Gastrocnemius medialis (tissue), 4 donors: Measurements from ENCODE around the gene TRAF5. TPM values are rescaled to one million over a fixed set of nuclear protein-coding genes. Genes with fewer than 3 reads are reported as not detected.
"Not testable (repeated sequence)": the region's sequence is repeated elsewhere in the genome, so short reads cannot be mapped to it uniquely, and the experiment has no call there.

Experiments
- ATAC-seq, 2 donors: fragments of 150-250 bp; one replicate each; pipeline ENCODE4 v1.9.1; 2016
- DNase-seq, 2 donors: peaks; one replicate each; pipeline ENCODE4 v3.0.0-alpha.2; 2019
- H3K27ac ChIP-seq, 4 donors: fragments of 200-600 bp; sonication (generic); 1 replicate in 1 of 4; 2 replicates in 3 of 4; pipeline ENCODE4 v1.5.1; 2016 to 2018; ENCODE audit warnings: mild to moderate bottlenecking in 2 of 4, moderate library complexity in 1 of 4
- H3K27me3 ChIP-seq, 3 donors: fragments of 200-600 bp; sonication (generic) in 2 of 3; 1 replicate in 1 of 3; 2 replicates in 2 of 3; pipeline versions ENCODE4 v1.5.1 to v1.6.0; 2016 to 2019; ENCODE audit warnings: mild to moderate bottlenecking in 1 of 3, moderate library complexity in 1 of 3
- H3K36me3 ChIP-seq, 2 donors: fragments of 200-600 bp; sonication (generic) in 1 of 2; one replicate each; pipeline ENCODE4 v1.5.1; 2017 to 2018
- H3K4me1 ChIP-seq, 2 donors: fragments of 200-600 bp; sonication (generic) in 1 of 2; one replicate each; pipeline ENCODE4 v1.5.1; 2016 to 2017; ENCODE audit warnings: mild to moderate bottlenecking in 2 of 2
- H3K4me3 ChIP-seq, 4 donors: fragments of 200-600 bp; sonication (generic) in 3 of 4; 1 replicate in 1 of 4; 2 replicates in 3 of 4; pipeline ENCODE4 v1.5.1; 2016 to 2019; ENCODE audit warnings: mild to moderate bottlenecking in 2 of 4
- H3K9me3 ChIP-seq, 3 donors: fragments of 200-600 bp; sonication (generic) in 2 of 3; 1 replicate in 1 of 3; 2 replicates in 2 of 3; pipeline ENCODE4 v1.5.1; 2016 to 2019
- POLR2A ChIP-seq, 2 donors: fragments of 450-650 bp; IDR thresholded peaks; one replicate each; pipeline ENCODE4 v1.6.1; 2017; ENCODE audit warnings: antibody characterized with exemption in 2 of 2, mild to moderate bottlenecking in 2 of 2, moderate library complexity in 2 of 2
- in situ Hi-C, 4 donors: fragments of 200-750 bp; cut with MboI; loops; one replicate each; pipeline versions ENCODE4 v1.15.0 to v1.8.0; 2017; ENCODE audit warnings: low sequenced_read_pairs in 4 of 4
- intact Hi-C: fragments of 100-400 bp; cut with DNase I; formaldehyde crosslinking; loops from one replicate; pipeline ENCODE4 v1.15.1; 2023; ENCODE audit warnings: low total_unique reads
- total RNA-seq, 4 donors: library from RNA; depleted of rRNA; stranded (reverse); fragments of >200 nt; gene quantifications; one replicate each; pipeline versions ENCODE4 v1.1.0 to v1.2.3, GENCODE V29; 2016
- TF ChIP-seq, protein P1 (sequence below), 5 experiments: fragments of 450-650 bp in 3 of 5; fragments of 200-600 bp in 2 of 5; sonication (generic) in 2 of 5; IDR thresholded peaks in 4 of 5; conservative IDR thresholded peaks in 1 of 5; 1 replicate in 4 of 5; 2 replicates in 1 of 5; pipeline ENCODE4 v1.5.1; 2016 to 2019; ENCODE audit warnings: antibody characterized with exemption in 5 of 5, mild to moderate bottlenecking in 3 of 5, moderate library complexity in 3 of 5

The TRAF5 gene
- total RNA-seq, 4 donors from 2014 or later, result 0.29 to 0.84 (median 0.60) TPM

DNA sequence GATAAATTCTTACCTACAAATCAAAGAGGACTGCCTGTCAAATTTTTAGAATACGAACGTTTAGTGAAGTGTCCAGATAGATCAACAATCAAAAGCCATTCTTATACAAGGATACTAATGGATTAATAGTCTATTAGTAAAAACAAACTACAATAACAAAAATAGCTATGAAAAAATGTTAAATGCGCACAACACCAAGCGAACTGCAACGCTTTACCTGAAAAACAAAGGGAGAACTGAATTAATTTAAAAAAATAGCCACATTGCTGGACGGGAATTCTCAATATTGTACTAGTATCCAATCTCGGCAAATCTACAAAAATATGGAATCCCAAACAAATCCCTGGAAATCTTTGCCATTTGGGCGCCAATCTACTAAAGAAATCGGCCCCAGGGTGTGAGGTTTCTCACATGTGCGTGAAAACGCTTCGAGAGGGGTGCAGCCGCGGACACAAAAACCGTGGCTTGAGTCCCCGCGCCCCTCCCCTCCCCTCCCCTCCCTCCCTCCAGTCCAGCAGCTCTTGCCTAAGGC, 55.6 kb downstream of the TRAF5 start:
- Histone ChIP-seq H3K9me3 (no peaks in the 10 kb centered on the region), H3K27ac (peak overlapping the region; percentile 91 to 98 (median 94)), H3K36me3 (no peaks in the 10 kb centered on the region), H3K27me3 (no peaks in the 10 kb centered on the region), H3K4me1 (peaks cover 5 to 8% of the 10 kb centered on the region in 2 donors), H3K4me3 (peak overlapping the region; percentile 75 to 92 (median 88))
- ATAC-seq, result no peak
- no peak for TF ChIP-seq POLR2A (IDR thresholded peaks at IDR 0.05)
- TF ChIP-seq, protein P1, sequence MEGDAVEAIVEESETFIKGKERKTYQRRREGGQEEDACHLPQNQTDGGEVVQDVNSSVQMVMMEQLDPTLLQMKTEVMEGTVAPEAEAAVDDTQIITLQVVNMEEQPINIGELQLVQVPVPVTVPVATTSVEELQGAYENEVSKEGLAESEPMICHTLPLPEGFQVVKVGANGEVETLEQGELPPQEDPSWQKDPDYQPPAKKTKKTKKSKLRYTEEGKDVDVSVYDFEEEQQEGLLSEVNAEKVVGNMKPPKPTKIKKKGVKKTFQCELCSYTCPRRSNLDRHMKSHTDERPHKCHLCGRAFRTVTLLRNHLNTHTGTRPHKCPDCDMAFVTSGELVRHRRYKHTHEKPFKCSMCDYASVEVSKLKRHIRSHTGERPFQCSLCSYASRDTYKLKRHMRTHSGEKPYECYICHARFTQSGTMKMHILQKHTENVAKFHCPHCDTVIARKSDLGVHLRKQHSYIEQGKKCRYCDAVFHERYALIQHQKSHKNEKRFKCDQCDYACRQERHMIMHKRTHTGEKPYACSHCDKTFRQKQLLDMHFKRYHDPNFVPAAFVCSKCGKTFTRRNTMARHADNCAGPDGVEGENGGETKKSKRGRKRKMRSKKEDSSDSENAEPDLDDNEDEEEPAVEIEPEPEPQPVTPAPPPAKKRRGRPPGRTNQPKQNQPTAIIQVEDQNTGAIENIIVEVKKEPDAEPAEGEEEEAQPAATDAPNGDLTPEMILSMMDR (IDR thresholded peaks at IDR 0.05 in 4 of 5, conservative IDR thresholded peaks at IDR 0.05 in 1 of 5), result no peak
- DNase-seq, result no peak
- in situ Hi-C loops, result no loop called here
- intact Hi-C loops, result loop anchor here (1.0 to 2.0 kb wide), 3 partner anchors 55 to 197 kb away; partner anchors contain the start of genes RCOR3, SLC30A1 and TRAF5

DNA sequence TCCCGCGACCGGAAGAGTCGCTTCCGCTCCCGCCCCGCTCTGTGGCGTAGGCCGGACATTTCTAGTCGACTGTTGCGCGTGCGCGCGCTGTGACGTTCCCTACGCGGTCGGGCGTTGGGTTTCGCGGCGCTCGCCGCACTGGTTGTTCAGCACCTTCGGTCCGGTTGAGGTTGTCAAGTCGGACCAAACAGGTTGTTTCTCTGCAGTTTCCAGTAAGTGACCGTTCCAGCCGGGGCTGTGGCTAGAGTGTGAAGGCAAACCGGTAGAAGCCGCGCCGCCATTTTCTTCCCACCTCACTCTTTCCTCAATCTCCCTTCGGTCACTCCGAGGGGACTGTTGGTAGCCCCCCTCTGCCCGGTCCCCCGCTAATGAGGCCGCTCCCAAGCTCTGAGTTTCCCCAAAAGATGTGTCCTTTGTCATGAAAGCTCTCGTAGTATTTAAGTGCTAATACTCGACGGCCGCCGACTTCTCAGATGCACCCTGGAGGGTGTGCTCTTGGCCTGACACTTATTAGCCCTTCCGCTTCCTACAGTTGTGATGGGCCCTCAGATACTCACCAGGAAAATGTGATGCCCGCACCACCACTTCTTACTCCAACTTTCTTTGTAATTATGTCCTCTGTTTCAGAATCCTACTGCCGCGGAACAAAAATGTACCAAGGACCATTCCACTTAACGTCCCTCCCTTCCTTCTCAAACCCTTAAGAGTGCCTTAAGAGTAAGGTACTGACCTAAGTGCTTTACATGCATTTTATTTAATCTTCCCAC, 56.3 kb downstream of the TRAF5 start:
- intact Hi-C loops, result loop anchor here (1.0 to 2.0 kb wide), 3 partner anchors 56 to 196 kb away; partner anchors contain the start of genes RCOR3, SLC30A1 and TRAF5
- H3K4me1 ChIP-seq, result peaks cover 5 to 8% of the 10 kb centered on the region in 2 donors
- peak overlapping the region; percentile 75 to 92 (median 88) for H3K4me3 ChIP-seq
- H3K27ac ChIP-seq, result peak overlapping the region; percentile 91 to 98 (median 94)
- DNase-seq (peak; percentile 73 to 89), ATAC-seq (peak; percentile 96 to 99)
- in situ Hi-C loops, result no loop called here
- no peaks in the 10 kb centered on the region for H3K27me3 ChIP-seq
- H3K9me3 ChIP-seq, result no peaks in the 10 kb centered on the region
- H3K36me3 ChIP-seq, result no peaks in the 10 kb centered on the region
- peak; percentile 87 for TF ChIP-seq POLR2A (IDR thresholded peaks at IDR 0.05)
- TF ChIP-seq, protein P1 (IDR thresholded peaks at IDR 0.05 in 4 of 5, conservative IDR thresholded peaks at IDR 0.05 in 1 of 5), result no peak

DNA sequence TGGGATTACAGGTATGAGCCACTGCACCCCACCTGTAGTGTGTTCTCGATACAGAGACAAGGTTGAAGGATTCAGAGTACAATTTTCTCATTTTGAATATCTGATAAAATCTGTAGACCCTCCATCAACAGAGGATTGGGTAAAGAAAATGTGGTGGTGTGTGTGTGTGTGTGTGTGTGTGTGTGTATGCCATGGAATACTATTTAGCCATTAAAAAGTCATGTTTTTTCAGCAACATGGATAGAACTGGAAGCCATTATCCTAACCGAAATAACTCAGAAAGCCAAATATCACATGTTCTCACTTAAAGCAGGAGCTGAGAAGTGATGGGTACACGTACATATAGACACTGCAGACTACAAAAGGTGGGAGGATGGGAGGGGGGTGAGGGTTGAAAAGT, 57.9 kb downstream of the TRAF5 start:
- Histone ChIP-seq H3K27ac (no peak overlapping the region), H3K4me3 (no peak overlapping the region), H3K36me3 (no peaks in the 10 kb centered on the region), H3K27me3 (no peaks in the 10 kb centered on the region), H3K4me1 (peaks cover 5 to 8% of the 10 kb centered on the region in 2 donors), H3K9me3 (no peaks in the 10 kb centered on the region)
- DNase-seq (no peak), ATAC-seq (no peak)
- TF ChIP-seq POLR2A (IDR thresholded peaks at IDR 0.05), result no peak
- TF ChIP-seq, protein P1 (IDR thresholded peaks at IDR 0.05 in 4 of 5, conservative IDR thresholded peaks at IDR 0.05 in 1 of 5), result no peak
- intact Hi-C loops, result no loop called here
- in situ Hi-C loops, result no loop called here

DNA sequence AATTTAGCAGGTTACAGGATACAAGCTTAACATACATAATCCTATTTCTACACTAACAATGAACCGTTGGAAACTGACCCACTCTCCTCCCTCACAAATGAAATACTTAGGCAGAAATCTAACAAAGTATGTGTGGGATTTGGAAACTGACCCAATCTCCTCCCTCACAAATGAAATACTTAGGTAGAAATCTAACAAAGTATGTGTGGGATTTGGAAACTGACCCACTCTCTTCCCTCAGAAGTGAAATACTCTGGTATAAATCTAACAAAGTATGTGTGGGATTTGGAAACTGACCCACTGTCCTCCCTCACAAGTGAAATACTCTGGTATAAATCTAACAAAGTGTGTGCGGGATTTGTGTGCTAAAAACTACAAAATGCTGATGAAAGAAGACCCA, 60.3 kb downstream of the TRAF5 start:
- no peak for DNase-seq
- TF ChIP-seq POLR2A (IDR thresholded peaks at IDR 0.05), result no peak
- intact Hi-C loops, result no loop called here
- ATAC-seq, result no peak
- H3K4me3 ChIP-seq, result no peak overlapping the region
- in situ Hi-C loops, result no loop called here
- H3K27ac ChIP-seq, result no peak overlapping the region
- no peaks in the 10 kb centered on the region for H3K9me3 ChIP-seq
- H3K36me3 ChIP-seq, result no peaks in the 10 kb centered on the region
- H3K4me1 ChIP-seq, result peaks cover 4 to 5% of the 10 kb centered on the region in 2 donors
- H3K27me3 ChIP-seq, result no peaks in the 10 kb centered on the region

DNA sequence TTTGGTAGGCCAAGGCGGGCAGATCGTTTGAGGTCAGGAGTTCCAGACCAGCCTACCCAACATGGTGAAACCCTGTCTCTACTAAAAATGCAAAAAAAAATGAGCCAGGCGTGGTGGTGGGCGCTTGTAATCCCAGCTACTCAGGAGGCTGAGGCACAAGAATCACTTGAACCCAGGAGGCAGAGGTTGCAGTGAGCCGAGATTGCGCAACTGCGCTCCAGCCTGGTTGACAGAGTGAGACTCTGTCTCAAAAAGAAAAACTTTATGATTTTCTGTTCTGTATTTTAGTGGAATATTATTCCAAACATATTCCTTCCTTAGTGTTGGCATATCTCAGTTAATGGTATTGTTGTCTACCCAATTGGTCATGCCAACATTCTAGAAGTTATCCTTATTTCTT, 64.2 kb downstream of the TRAF5 start:
- H3K4me1 ChIP-seq, H3K4me3 ChIP-seq, H3K27ac ChIP-seq, intact Hi-C loops, H3K36me3 ChIP-seq, in situ Hi-C loops, ATAC-seq, H3K9me3 ChIP-seq, DNase-seq, H3K27me3 ChIP-seq: not testable (repeated sequence)
